Stimulated activated CD4-positive, alpha-beta T cell treated with anti-CD3 and anti-CD28 coated beads, TNF-alpha, amount 100 ng/mL, for 1 hour (primary cell): Measurements from ENCODE around the gene ZSWIM6.

Experiments
- DNase-seq, 3 donors: peaks; one replicate each; pipeline ENCODE4 v3.0.0-alpha.2; 2020; ENCODE audit warnings: low read depth in 3 of 3, low spot score in 1 of 3

The ZSWIM6 gene

GRCh38 chr5:61438298-61438970 lies 106.4 kb downstream of the ZSWIM6 start:
- no peak for DNase-seq

- DNase-seq = no peak
Measured at GRCh38 chr5:61440086-61440485, 108.0 kb downstream of the ZSWIM6 start.

GRCh38 chr5:61440596-61440995 lies 108.5 kb downstream of the ZSWIM6 start:
- DNase-seq = no peak

GRCh38 chr5:61441742-61442141 lies 109.7 kb downstream of the ZSWIM6 start:
- no peak for DNase-seq

- no peak for DNase-seq
Measured at GRCh38 chr5:61447780-61448495, 115.9 kb downstream of the ZSWIM6 start.

- no peak for DNase-seq
Measured at GRCh38 chr5:61449804-61450492, 117.9 kb downstream of the ZSWIM6 start.

- DNase-seq = no peak
Measured at GRCh38 chr5:61450493-61451279, 118.6 kb downstream of the ZSWIM6 start.

- DNase-seq = no peak
Measured at GRCh38 chr5:61455179-61456006, 123.3 kb downstream of the ZSWIM6 start.

GRCh38 chr5:61460471-61460870 lies 128.4 kb downstream of the ZSWIM6 start:
- no peak for DNase-seq

- DNase-seq = no peak
Measured at GRCh38 chr5:61461417-61461816, 129.4 kb downstream of the ZSWIM6 start.

- no peak for DNase-seq
Measured at GRCh38 chr5:61461926-61462325, 129.9 kb downstream of the ZSWIM6 start.

GRCh38 chr5:61463596-61463995 lies 131.5 kb downstream of the ZSWIM6 start:
- DNase-seq = no peak

GRCh38 chr5:61464512-61464911 lies 132.5 kb downstream of the ZSWIM6 start:
- DNase-seq = no peak

GRCh38 chr5:61465066-61465465 lies 133.0 kb downstream of the ZSWIM6 start:
- DNase-seq = no peak

- DNase-seq = no peak
Measured at GRCh38 chr5:61465496-61465895, 133.4 kb downstream of the ZSWIM6 start.

- no peak for DNase-seq
Measured at GRCh38 chr5:61466017-61466416, 134.0 kb downstream of the ZSWIM6 start.

- DNase-seq = no peak
Measured at GRCh38 chr5:61467766-61468482, 135.9 kb downstream of the ZSWIM6 start.

GRCh38 chr5:61468483-61468865 lies 136.4 kb downstream of the ZSWIM6 start:
- no peak for DNase-seq

- DNase-seq = no peak
Measured at GRCh38 chr5:61471352-61471751, 139.3 kb downstream of the ZSWIM6 start.
